GM12801 (cell line): Measurements from ENCODE around the gene SEC22C.

ENCODE experiments used
- TF ChIP-seq, protein P1 (sequence below): IDR thresholded peaks from one replicate; pipeline ENCODE4 v1.5.1; 2011; ENCODE audit warnings: control low read depth; ENCODE audit not compliant: insufficient read length; ENCODE audit errors: extremely low read depth

Gene SEC22C

DNA sequence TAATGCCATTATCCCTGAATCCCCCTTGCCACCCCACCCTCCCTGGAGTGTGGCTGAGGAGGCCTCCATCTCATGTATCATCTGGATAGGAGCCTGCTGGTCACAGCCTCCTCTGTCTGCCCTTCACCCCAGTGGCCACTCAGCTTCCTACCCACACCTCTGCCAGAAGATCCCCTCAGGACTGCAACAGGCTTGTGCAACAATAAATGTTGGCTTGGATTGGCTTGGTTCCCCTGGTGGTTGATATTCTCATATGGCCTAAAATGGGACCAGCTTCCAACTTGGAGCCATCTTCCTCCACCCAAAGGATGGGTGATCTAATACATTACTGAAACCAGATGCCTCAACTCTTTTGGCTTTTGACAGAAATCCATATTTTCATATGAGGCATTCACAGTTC lies 44.4 kb downstream of the SEC22C start:
- TF ChIP-seq, protein P1, sequence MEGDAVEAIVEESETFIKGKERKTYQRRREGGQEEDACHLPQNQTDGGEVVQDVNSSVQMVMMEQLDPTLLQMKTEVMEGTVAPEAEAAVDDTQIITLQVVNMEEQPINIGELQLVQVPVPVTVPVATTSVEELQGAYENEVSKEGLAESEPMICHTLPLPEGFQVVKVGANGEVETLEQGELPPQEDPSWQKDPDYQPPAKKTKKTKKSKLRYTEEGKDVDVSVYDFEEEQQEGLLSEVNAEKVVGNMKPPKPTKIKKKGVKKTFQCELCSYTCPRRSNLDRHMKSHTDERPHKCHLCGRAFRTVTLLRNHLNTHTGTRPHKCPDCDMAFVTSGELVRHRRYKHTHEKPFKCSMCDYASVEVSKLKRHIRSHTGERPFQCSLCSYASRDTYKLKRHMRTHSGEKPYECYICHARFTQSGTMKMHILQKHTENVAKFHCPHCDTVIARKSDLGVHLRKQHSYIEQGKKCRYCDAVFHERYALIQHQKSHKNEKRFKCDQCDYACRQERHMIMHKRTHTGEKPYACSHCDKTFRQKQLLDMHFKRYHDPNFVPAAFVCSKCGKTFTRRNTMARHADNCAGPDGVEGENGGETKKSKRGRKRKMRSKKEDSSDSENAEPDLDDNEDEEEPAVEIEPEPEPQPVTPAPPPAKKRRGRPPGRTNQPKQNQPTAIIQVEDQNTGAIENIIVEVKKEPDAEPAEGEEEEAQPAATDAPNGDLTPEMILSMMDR, result no peak

- TF ChIP-seq, protein P1, result no peak
Measured at GRCh38 chr3:42535981-42536784, 45.6 kb downstream of the SEC22C start.

DNA sequence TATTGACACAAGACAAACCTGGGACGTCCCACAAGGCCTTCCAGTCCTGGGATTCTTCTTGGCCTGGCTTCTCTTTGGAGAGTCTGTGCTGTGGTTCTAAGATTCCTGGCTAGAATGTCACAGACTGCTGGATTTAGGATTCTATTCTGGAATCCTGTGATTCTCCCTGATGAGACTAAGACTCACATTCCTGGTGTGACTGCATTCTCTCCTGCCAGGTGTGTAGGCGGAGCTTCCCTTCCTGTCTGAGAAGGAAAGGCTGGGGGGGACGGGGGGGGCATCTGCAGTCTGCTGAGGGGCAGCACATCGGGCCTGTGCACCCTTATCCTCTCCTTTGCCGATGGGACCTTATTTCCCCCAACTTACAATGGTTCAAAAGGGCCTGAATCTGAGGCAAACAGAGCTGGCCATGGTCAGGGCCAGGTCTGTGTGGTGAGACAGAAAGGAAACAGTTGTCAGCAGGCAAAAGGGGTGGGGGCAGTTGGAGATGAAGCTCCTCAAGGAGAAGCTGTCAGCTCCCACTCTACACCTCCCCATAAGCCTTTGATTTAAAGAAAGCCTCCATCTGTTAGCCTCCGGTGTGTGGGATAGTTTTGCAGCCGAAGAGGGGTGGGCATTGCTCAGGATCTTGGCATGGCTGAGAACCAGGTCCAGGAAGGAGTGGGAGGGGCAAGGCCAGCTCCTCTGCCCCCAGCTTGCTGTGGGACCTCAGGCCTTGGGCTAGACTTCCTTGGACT lies 48.4 kb downstream of the SEC22C start:
- TF ChIP-seq, protein P1, result no peak

GRCh38 chr3:42532229-42532628 lies 49.5 kb downstream of the SEC22C start:
- TF ChIP-seq, protein P1, result no peak

DNA sequence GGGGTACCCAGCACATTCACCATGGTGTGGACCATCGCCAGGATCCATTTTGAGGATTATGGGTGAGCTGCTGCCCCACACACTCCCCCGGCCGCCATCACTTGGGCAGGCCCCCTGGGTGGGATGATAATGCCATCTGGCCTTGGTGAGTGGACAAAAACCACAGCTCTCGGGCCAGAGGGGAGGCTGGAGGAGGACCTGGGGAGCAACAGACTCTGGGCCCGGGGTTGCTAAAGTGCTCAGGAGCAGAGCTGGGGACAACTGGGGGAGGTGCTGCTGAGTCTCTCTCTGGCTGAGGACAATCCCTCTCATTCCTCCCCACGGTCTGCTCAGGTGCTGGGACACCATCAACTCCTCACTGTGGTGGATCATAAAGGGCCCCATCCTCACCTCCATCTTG lies 50.3 kb downstream of the SEC22C start:
- TF ChIP-seq, protein P1, result no peak

DNA sequence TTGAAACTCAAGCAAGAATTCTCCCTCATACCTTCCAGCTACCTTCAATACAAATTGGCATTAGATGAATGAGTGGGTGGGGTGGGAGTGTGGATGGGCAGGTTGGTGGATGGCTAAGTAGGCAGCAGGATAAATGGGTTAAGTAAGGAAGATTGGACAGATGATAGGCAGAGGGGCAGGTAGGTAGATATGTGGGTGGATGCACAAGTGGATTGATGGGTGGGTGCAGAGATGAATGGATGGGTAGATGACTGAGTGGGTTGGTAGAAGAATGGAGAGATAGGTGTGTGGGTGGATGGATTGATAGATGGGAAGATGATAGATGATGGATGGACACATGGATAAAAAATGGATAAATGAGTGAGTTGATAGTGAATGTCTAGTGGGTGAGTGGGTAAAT lies 51.7 kb downstream of the SEC22C start:
- TF ChIP-seq, protein P1, result no peak

- TF ChIP-seq, protein P1, result no peak
Measured at GRCh38 chr3:42529468-42529867, 52.3 kb downstream of the SEC22C start.
